HEK293 (cell line): ENCODE results near the gene SLC22A4.

Experiments used
- CTCF ChIA-PET: fragments of 350-600 bp; formaldehyde crosslinking; extraction: SDS; loops from one replicate; lab custom pipeline; 2021; ENCODE audit warnings: antibody characterized with exemption; lab: Yijun Ruan, JAX
- POLR2A ChIA-PET: fragments of 300-600 bp; formaldehyde crosslinking; extraction: SDS; loops from one replicate; lab custom pipeline; 2020; ENCODE audit warnings: antibody characterized with exemption, inconsistent platforms; lab: Yijun Ruan, JAX
- H3K27ac ChIP-seq: fragments of 200-500 bp; sonication (Bioruptor generic); 2 replicates; pipeline ENCODE4 v1.5.1; 2014; ENCODE audit warnings: low read depth, low read length, control low read depth, inconsistent platforms; ENCODE audit errors: extremely low read depth
- H3K36me3 ChIP-seq, 2 experiments: fragments of 200-500 bp in 1 of 2; sonication (Bioruptor generic) in 1 of 2; 1 replicate in 1 of 2; 2 replicates in 1 of 2; pipeline ENCODE4 v1.5.1; 2014 to 2017; ENCODE audit warnings: inconsistent platforms in 2 of 2, low read length in 2 of 2; ENCODE audit not compliant: control insufficient read depth in 2 of 2, insufficient read depth in 1 of 2
- H3K4me1 ChIP-seq: fragments of 200-500 bp; sonication (Bioruptor generic); 2 replicates; pipeline ENCODE4 v1.5.1; 2014; ENCODE audit warnings: mild to moderate bottlenecking, low read length, inconsistent platforms; ENCODE audit not compliant: control insufficient read depth, insufficient read depth
- H3K4me3 ChIP-seq: 2 replicates; pipeline ENCODE4 v1.5.1; 2011; ENCODE audit warnings: low read depth, mild to moderate bottlenecking, control low read depth, low read length, moderate library complexity
- H3K9me3 ChIP-seq: fragments of 200-500 bp; sonication (Bioruptor generic); 2 replicates; pipeline ENCODE4 v1.5.1; 2014; ENCODE audit warnings: low read depth, low read length, inconsistent platforms; ENCODE audit not compliant: control insufficient read depth, insufficient read depth
- HOXC10 ChIP-seq: sonication (generic); formaldehyde crosslinking; IDR thresholded peaks from 2 replicates; pipeline ENCODE4 v1.8.1; 2023; ENCODE audit warnings: mild to moderate bottlenecking, missing genetic modification reagents
- KLF16 ChIP-seq: fragments of 450-650 bp; formaldehyde crosslinking; IDR thresholded peaks from 2 replicates; pipeline ENCODE4 v1.5.1; 2017; ENCODE audit warnings: missing biosample characterization, missing genetic modification characterization
- RBAK ChIP-seq: fragments of 450-650 bp; formaldehyde crosslinking; IDR thresholded peaks from 2 replicates; pipeline ENCODE4 v1.5.1; 2016; ENCODE audit warnings: missing biosample characterization, missing genetic modification characterization
- TRIM28 ChIP-seq: IDR thresholded peaks from 2 replicates; pipeline ENCODE4 v1.6.1; 2011; ENCODE audit warnings: low read length, control low read depth, borderline replicate concordance
- ZBTB49 ChIP-seq: fragments of 450-650 bp; formaldehyde crosslinking; IDR thresholded peaks from 2 replicates; pipeline ENCODE4 v1.5.1; 2016; ENCODE audit warnings: missing biosample characterization, missing genetic modification characterization, low read depth
- ZFP69B ChIP-seq: fragments of 450-650 bp; formaldehyde crosslinking; IDR thresholded peaks from 2 replicates; pipeline ENCODE4 v1.5.1; 2016; ENCODE audit warnings: missing biosample characterization, missing genetic modification characterization
- ZNF146 ChIP-seq: fragments of 450-650 bp; formaldehyde crosslinking; IDR thresholded peaks from 2 replicates; pipeline ENCODE4 v1.5.1; 2016; ENCODE audit warnings: missing biosample characterization, missing genetic modification characterization
- ZNF16 ChIP-seq: fragments of 450-650 bp; formaldehyde crosslinking; IDR thresholded peaks from 2 replicates; pipeline ENCODE4 v1.5.1; 2016; ENCODE audit warnings: low read depth, missing biosample characterization, missing genetic modification characterization
- ZNF174 ChIP-seq: fragments of 450-650 bp; formaldehyde crosslinking; IDR thresholded peaks from 2 replicates; pipeline ENCODE4 v1.5.0; 2017; ENCODE audit warnings: missing biosample characterization, mild to moderate bottlenecking, missing genetic modification characterization
- ZNF214 ChIP-seq: fragments of 450-650 bp; formaldehyde crosslinking; IDR thresholded peaks from 2 replicates; pipeline ENCODE4 v1.5.1; 2017; ENCODE audit warnings: missing biosample characterization, mild to moderate bottlenecking, missing genetic modification characterization, borderline replicate concordance
- ZNF239 ChIP-seq: fragments of 450-650 bp; formaldehyde crosslinking; IDR thresholded peaks from 2 replicates; pipeline ENCODE4 v1.5.1; 2016; ENCODE audit warnings: missing biosample characterization, missing genetic modification characterization
- ZNF292 ChIP-seq: fragments of 450-650 bp; formaldehyde crosslinking; IDR thresholded peaks from 2 replicates; pipeline ENCODE4 v1.5.1; 2016; ENCODE audit warnings: low read depth, missing biosample characterization, missing genetic modification characterization, borderline replicate concordance
- ZNF354C ChIP-seq: fragments of 450-650 bp; formaldehyde crosslinking; IDR thresholded peaks from 2 replicates; pipeline ENCODE4 v1.5.1; 2016; ENCODE audit warnings: missing biosample characterization, missing genetic modification characterization, low read depth, borderline replicate concordance
- ZNF391 ChIP-seq: fragments of 450-650 bp; formaldehyde crosslinking; IDR thresholded peaks from 2 replicates; pipeline ENCODE4 v1.5.1; 2016; ENCODE audit warnings: low read depth, missing biosample characterization, missing genetic modification characterization, borderline replicate concordance
- ZNF571 ChIP-seq: fragments of 450-650 bp; formaldehyde crosslinking; IDR thresholded peaks from 2 replicates; pipeline ENCODE4 v1.5.0; 2017; ENCODE audit warnings: missing biosample characterization, missing genetic modification characterization
- ZNF585B ChIP-seq: fragments of 450-650 bp; formaldehyde crosslinking; IDR thresholded peaks from 2 replicates; pipeline ENCODE4 v1.5.1; 2016; ENCODE audit warnings: missing biosample characterization, missing genetic modification characterization
- ZNF610 ChIP-seq: fragments of 450-650 bp; formaldehyde crosslinking; IDR thresholded peaks from 2 replicates; pipeline ENCODE4 v1.5.1; 2016; ENCODE audit warnings: missing biosample characterization, missing genetic modification characterization, borderline replicate concordance
- ZNF629 ChIP-seq: fragments of 450-650 bp; formaldehyde crosslinking; IDR thresholded peaks from 2 replicates; pipeline ENCODE4 v1.5.1; 2017; ENCODE audit warnings: missing biosample characterization, missing genetic modification characterization
- TF ChIP-seq, protein P1 (sequence below): fragments of 450-650 bp; formaldehyde crosslinking; IDR thresholded peaks from 2 replicates; pipeline ENCODE4 v1.5.1; 2016; ENCODE audit warnings: missing biosample characterization, missing genetic modification characterization
- TF ChIP-seq, protein P2 (sequence below): fragments of 450-650 bp; formaldehyde crosslinking; IDR thresholded peaks from 2 replicates; pipeline ENCODE4 v1.5.1; 2016; ENCODE audit warnings: missing biosample characterization, missing genetic modification characterization

The SLC22A4 gene

DNA sequence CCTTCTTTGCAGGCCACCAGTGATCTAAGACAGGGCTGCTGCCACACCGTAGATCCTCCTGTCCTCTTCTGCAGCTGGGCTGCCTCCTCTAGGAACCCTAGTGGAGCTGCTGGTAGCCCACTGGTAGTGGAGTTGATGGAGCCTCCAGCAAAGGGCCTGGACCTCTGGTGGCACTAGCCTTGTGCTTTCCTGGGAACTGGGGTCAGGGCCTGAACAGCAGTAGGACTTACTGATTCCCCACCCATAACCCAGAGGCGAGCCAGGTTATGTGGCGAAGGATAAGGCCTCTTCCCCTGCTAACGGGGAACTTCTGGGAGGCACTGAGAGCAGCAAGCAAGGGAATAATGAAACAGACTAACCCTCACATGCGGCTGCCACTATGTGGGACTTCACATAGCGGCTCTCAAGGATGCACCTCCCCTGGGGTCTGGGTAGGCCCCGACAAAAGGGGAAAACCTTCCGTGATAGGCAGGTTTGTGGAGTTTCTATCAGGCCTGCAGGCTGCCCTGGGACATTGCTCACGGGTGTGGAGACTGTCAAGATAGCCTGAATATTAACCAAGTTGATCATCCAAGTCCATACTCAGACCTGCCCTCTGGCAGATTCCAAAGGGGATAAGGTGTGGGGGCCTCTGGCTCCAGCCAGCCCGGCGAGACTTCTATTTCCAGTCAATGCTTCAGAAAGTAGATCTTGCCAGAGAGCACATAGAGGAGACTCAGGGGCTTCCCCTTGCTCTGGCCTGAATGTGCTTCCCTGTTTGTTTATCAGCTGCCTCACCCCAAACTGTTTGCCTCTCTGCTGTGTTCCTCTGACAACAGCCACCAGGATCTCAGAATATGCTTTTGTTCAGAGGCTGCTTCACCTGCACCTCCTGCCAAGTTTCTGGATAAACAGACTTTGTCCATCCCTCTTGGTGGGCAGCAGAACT is 7.4 kb downstream of the SLC22A4 start:
- no peaks in the 10 kb centered on the region for H3K9me3 ChIP-seq
- POLR2A ChIA-PET, result interaction anchor here (0.6 kb wide), 1 partner anchor 68 kb away, joined by 3 read pairs; the partner anchor contains the start of gene SLC22A5
- no peaks in the 10 kb centered on the region for H3K36me3 ChIP-seq
- TF ChIP-seq, protein P1, sequence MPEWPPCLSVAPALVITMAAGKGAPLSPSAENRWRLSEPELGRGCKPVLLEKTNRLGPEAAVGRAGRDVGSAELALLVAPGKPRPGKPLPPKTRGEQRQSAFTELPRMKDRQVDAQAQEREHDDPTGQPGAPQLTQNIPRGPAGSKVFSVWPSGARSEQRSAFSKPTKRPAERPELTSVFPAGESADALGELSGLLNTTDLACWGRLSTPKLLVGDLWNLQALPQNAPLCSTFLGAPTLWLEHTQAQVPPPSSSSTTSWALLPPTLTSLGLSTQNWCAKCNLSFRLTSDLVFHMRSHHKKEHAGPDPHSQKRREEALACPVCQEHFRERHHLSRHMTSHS (tag by site-specific recombination), result no peak
- TF ChIP-seq ZNF214, result no peak
- TF ChIP-seq HOXC10, result no peak
- no peak for TF ChIP-seq ZNF629
- TF ChIP-seq ZNF585B (tag by site-specific recombination), result no peak
- TF ChIP-seq ZFP69B, result no peak
- no peak for TF ChIP-seq RBAK
- TF ChIP-seq ZNF571 (tag by site-specific recombination), result no peak
- no peak for TF ChIP-seq ZNF292 (tag by site-specific recombination)
- no peak for TF ChIP-seq TRIM28
- no peak for TF ChIP-seq ZNF16 (tag by site-specific recombination)
- no peak for TF ChIP-seq ZNF354C (tag by site-specific recombination)
- TF ChIP-seq ZNF146, result no peak
- no peak for TF ChIP-seq ZNF174 (tag by site-specific recombination)
- CTCF ChIA-PET, result interaction anchor here (0.6 to 1.2 kb wide), 3 partner anchors 9 to 85 kb away, joined by 3 to 5 read pairs (median 3); no protein-coding TSS in a partner anchor
- H3K4me3 ChIP-seq, result no peak overlapping the region
- no peak overlapping the region for H3K27ac ChIP-seq
- no peaks in the 10 kb centered on the region for H3K4me1 ChIP-seq

GRCh38 chr5:132302413-132302812 is 8.2 kb downstream of the SLC22A4 start:
- Histone ChIP-seq H3K36me3 (no peaks in the 10 kb centered on the region), H3K4me1 (no peaks in the 10 kb centered on the region), H3K4me3 (no peak overlapping the region)
- ChIA-PET POLR2A (interaction anchor here (0.6 to 2.0 kb wide), 2 partner anchors 9 to 67 kb away, joined by 3 to 15 read pairs; partner anchors contain the start of genes SLC22A4 and SLC22A5), CTCF (interaction anchor here (0.6 to 1.2 kb wide), 2 partner anchors 8 to 64 kb away, joined by 3 to 5 read pairs; no protein-coding TSS in a partner anchor)
- no peak for TF ChIP-seq ZBTB49 (tag by site-specific recombination)
- TF ChIP-seq ZNF610 (tag by site-specific recombination), result no peak
- TF ChIP-seq ZNF239 (tag by site-specific recombination), result no peak
- TF ChIP-seq ZNF391 (tag by site-specific recombination), result no peak
- no peak for TF ChIP-seq KLF16 (tag by site-specific recombination)
- TF ChIP-seq, protein P2, sequence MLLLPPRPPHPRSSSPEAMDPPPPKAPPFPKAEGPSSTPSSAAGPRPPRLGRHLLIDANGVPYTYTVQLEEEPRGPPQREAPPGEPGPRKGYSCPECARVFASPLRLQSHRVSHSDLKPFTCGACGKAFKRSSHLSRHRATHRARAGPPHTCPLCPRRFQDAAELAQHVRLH (tag by site-specific recombination), result no peak
- TF ChIP-seq, all 188 proteins: peak for 0
- H3K27ac ChIP-seq, result no peak overlapping the region
- H3K9me3 ChIP-seq, result no peaks in the 10 kb centered on the region
